ENCODE data around the gene CDKN2D.
"Not testable (repeated sequence)": the region's sequence is repeated elsewhere in the genome, so short reads cannot be mapped to it uniquely, and the experiment has no call there.

CDKN2D gene

DNA sequence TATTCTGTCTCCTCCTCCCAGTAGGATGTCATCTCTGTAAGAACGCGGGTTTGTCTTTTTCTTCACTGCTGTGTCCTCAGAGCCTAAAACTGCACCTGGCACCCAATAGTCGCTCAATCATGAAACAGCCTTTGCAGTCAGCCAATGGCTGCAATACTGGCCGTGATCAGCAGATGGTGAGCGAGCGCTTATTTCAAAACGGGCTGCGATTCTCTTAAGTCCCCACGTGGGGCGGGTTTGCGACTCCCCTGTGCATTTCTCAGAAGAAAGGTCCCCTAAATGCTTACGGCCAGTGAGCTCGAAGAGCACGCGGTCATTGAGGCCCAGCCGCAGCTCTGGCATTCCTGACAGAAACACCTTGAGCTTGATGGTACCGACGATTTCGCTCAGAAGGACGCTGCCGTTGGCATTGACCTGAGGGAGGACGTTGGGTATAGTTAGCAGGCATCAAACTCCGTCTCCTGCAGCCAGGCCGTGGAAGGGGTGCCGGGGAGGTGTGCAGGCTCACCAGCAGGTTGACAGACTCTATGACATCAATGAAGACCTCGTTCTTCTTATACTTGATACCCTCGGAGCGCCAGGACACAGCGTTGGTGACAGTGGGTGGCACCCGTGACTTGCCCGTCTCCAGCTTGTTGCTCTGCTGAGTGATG lies 12.3 kb upstream of the CDKN2D start:
- DNase-seq, result peak; percentile 64 to 75

DNA sequence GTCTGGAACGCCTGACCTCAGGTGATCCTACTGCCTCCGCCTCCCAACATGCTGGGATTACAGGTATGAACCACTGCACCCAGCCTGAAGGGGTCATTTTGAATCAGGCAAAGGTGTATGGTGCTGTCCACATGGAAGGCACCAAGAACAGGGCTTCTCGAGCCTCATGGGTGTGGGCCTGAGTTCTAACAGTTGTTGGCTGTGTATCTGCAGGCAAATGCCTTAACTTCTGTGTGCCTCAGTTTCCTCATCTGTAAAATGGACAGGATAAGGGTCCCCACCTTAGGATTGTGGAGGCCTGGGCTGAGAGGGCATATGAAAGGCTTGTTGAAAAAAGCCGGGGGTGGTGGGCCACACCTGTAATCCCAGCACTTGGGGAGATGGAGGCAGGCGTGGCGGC lies 9.2 kb upstream of the CDKN2D start:
- DNase-seq, result no peak

DNA sequence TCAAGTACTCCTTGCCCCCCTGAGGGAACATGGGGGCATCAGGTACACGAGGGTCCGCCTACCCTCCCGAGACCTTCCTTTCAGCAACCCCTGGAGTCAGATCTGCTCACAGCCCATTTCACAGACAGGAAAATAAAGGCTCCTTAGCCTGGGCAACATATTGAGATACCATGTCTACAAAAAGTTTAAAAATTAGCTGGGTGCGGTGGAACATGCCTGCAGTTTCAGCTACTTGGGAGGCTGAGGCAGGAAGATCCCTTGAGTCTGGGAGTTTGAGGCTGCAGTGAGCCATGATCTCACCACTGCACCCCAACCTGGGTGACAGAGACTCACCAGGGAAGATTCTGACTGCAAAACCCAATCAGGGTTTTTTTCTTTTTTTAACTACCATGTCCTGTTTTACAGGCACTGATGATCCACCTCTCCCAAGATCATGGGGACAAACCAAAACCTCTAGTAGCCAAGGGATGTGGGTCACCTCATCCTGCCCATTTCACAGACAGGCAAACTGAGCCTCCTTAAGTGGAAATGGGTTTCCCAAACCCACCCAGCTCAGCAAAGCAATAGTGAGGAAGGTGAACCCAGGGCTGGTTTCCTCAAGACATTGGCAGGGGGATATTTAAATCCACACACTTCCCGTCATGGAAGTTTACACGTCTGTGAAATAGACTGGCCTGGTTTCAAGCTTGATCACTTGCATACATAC lies 6.4 kb upstream of the CDKN2D start:
- DNase-seq, result no peak

DNA sequence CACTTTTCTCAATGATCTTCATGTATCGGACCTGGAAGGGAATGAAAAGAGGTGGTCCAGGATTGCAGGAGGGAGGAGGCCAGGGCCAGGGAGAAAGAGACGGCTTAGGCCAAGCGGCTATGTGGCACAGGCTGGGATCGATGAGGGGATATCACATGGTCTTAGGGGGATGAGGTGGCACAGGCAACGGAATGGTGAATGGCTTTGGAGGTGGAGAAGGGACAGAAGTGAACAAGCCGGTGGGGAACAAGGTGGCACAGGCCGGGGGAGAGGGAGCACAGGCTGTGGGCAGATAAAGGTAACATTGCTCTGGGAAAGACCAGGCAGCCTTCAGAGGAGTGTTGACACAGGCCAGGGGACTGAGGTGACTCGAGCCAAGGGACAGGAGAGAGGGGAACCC lies 5.7 kb upstream of the CDKN2D start:
- no peak for DNase-seq

GRCh38 chr19:10573793-10574192 lies 5.0 kb upstream of the CDKN2D start:
- DNase-seq, result not testable (repeated sequence)

GRCh38 chr19:10568062-10568825 lies 535 bp downstream of the CDKN2D start:
- no peak for DNase-seq

DNA sequence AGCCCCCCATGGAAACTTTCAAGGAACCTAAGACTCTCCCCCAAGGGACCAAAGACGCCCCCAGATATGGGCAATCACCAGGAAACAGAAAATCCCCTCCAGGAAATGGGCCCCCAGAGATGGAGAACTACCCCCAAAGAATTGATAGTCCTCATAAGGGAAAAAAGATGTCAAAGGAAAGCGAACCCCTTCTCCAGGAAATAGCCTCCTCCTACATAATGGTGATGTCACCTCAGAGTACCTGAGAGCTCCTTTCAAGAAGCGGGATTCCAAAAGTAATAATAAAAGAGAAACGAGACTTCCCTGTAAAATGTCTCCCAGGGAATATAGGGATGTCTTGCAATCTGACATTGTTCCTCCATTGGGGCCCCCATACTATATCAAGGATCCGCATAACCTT lies 1.1 kb downstream of the CDKN2D start:
- no peak for DNase-seq

GRCh38 chr19:10566658-10567410 lies 1.9 kb downstream of the CDKN2D start:
- no peak for DNase-seq

DNA sequence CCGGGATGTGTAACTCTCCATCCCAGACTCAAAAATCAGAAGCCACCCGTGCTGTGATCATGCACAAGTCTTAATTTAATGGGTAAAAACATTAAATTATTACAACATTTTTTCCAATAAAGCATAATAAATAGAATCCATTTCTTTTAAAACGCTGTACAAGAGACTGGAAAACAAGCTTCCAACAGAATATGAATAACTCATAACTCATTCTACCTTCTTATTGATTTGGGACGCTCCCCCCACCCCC lies 2.4 kb downstream of the CDKN2D start:
- DNase-seq, result no peak

DNA sequence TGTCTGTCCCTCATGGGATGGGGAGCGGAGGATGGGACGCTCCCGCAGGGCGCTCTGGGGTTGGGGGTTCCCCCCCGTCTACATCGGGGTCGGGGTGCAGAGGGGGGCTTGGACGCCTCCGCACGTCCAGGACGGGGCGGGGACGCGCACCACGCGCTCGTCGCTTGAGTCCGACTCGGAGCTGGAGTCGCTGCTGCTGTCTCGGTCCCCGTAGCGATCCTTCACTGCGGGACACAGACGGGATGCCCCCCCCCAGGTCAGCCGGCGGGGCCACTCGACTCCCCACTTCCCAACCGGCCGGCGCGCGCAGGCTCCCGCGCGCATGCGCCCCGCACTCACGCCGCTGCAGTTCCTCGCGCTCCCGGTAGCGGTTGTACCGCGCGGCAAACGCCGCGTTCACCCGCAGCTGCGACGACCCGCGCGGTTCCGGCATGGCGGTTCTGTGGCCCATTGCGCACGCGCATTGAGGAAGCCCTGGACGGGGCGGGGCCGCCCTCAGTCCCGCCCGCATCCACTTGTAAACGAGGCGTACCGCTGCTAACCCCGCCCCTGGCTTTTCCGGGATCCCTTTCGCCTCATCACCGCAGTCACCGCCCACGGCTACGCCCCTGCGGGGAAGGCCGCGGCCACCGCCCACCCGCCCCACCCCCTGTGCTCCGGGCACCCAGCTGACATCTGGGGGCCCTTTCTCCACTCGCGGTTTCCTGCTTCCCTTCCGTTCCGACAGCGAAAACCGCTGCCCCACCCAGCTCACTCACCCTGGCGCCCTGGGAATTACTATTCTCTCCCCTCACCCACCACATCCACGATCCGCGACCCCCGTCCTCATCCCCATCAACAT lies 3.0 kb downstream of the CDKN2D start, which contains the start of gene KRI1:
TSS of gene KRI1 (minus strand) at position 444 of the 841 bp plus-strand sequence. CDS start at position 433, 11 bp downstream.
- peak; percentile 87 to 91 for DNase-seq

DNA sequence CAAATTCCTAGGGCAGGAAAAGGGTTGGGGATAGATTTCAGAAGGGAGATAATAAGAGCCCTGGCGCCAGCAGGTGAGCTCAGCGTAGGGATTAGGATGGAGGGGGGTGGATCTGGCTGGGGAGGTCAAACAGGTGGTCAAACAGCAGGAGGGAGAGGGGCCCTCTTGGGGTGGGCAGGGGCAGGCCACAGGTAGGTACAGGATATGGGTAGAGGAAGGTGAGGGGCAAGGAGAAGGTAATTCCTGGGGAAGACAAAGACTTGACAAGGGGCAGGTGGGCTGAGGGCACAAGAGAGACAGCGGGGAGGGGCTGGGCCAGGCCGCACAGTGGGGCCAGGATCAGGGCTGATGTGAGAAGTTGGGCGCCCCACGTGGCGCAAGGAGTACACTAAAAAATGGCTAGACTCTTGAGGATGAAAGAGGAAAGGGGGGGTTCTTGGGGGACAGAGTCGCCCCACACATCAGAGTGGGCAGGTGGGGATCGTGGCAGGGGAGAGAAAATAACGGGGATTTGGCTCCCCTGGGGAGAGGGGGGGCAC lies 3.7 kb downstream of the CDKN2D start:
- DNase-seq, result no peak

- DNase-seq, result no peak
Observed at GRCh38 chr19:10562609-10563008, 6.2 kb downstream of the CDKN2D start.

- DNase-seq, result no peak
Observed at GRCh38 chr19:10560154-10560553, 8.6 kb downstream of the CDKN2D start.

DNA sequence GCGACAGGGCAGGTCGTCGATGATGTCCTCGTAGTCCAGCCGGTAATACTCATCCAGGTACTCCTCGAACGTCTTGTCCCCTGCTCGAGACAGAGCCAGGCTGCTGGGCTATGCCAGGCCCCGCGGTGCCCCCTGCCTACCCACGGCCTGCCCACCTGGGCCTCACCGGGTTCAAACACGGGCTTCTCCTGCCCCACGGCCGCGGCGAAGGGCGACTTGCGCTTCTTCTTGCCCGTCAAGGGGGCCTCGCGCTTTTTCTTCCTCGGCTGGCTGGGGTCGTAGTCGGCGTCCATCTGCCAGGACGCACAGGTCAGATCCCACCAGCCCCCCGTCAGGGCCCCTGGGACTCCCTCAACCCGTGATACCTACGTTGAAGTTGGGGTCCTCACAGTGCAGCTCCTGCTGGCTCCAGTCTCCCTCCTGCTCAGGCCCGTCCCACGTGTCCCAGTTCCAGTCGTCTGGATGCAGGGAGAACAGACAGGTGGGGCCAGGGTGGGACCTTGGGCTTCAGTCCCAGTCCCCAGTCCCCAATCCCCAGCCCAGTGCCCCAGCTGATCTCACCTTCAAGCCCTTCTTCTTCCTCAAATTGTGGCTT lies 11.1 kb downstream of the CDKN2D start:
- DNase-seq, result no peak

DNA sequence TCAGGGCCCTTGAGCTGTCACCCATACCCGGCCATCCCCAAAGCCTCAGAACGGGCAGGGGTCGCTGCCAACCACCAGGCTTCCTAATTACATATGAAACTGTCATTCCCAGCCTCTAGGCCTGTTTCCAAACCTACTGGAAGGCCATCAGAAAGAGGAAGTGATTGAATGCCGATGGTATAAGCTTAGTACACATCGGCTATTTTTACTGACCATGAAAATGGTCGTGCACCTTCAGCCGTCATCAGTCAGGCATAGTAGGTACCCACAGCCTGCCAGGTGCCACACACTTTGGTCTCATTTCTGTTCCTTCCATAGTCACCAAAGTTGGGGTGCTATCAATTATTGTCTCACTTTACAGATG lies 13.2 kb downstream of the CDKN2D start:
- no peak for DNase-seq

DNA sequence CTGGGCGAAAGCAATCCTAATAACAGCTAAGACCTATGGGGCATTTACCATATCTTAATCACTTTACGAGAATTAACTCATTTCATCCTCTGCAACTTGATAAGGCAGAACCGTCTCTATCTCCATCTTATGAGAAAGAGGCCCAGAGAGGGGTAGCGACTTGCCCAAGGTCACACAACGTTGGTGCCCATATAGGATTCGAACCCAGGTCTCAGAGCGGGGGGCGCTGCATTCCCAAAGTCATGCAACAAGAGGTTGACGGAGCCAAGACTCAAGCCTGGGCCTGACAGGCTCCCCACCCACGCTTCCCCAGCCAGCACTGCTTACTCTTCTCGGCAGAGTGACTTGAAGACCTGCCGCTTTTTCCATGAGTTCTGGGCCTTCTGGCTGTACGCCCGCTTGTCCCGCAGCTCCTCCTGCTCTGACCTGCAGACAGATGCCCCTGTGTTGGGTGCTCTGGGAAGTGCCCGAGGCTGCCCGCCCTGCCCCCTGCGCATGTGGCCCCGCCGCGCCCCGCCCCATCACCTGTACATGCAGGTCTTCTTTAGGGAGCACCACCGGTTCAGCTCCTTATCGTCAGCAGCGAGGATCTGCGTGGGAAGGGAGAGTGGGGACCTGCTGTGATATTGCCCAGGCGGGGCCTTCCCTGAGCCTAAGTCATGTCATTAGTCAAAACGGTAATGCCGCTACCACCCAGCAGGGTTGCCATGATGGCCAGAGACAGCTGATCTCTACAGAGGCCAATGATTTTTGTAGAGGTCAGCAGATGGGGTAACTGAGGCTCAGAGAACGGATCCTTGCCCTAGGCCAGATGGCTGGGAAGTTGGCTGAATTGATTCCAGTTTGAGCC lies 13.8 kb downstream of the CDKN2D start:
- no peak for DNase-seq

DNA sequence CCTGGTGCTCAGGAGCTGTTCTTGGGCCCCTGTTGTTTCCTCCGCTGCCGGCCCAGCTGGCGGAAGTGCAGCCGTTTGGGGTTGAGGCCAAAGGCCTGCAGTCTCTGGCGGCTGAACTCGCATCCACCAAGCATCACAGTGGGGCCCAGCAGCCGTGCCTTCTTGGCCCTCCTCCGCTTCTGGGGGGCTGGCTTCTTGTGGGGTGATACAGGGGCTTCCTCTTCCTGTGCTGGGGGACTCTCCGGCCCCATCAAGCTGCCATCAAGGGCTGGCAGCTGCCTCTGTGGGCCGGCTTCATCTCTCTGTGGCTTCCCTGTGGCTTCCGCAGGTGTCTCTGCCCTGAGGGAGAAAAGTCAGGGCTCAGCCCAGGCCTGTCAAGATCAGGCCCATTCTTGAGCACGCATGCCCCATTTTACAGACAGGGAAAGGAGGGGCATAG lies 14.8 kb downstream of the CDKN2D start:
- no peak for DNase-seq

- no peak for DNase-seq
Observed at GRCh38 chr19:10553087-10553667, 15.6 kb downstream of the CDKN2D start.

DNA sequence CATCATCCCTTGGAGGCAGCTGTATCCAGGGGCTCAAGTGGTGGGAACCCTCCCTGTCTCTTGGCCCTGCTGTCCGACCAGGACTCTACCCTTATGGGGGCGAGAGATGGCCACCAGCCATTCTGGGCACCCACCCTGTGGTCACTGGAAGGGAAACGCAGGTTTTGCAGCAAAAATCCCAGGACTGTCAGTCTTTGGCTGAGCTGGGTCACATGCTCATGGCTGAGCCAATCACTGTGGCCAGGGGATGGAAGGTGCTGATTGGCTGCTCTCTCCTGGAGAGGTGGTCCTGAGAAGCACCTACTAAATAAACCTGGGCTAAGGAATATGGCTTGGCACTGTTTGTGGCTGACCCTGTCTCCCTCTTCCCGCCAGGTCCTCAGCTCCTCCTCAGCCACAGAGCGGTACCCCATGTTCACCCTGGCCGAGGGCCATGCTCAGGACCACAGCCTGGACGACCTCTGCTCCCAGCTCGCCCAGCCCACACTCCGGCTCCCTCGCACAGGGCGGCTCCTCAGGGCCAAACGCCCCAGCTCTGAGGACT lies 16.2 kb downstream of the CDKN2D start:
- DNase-seq, result no peak

DNA sequence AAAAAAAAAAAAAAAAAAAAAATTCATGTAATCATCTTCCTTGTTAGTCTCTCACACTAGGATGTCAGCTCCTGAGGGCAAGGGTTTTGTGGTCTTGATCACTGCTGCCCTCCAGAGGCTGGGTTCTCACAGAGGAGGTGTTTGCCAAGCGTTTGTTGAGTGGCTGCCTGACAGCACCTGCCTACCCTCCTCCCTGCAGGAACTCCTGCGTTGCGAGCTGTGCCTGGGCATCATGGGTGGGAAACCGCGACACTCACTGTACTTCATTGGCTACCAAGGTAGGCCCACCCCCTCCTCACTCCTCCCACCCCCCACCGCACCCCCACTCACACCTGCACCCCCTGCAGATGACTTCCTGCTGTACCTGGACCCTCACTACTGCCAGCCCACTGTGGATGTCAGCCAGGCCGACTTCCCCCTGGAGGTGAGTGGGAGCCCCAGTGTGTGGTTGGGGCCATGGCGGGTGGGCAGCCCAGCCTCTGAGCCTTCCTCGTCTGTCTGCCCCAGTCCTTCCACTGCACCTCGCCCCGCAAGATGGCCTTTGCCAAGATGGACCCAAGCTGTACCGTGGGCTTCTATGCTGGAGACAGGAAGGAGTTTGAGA lies 17.0 kb downstream of the CDKN2D start:
- DNase-seq, result no peak

Measured in NCI-H1930 (cell line).